Stimulated activated CD4-positive, alpha-beta T cell treated with anti-CD3 and anti-CD28 coated beads, Interleukin-12 subunit alpha, Interleukin-12 subunit beta, amount 100 ng/mL, for 48 hours (primary cell): ENCODE measurements around the gene ICAM3.
"Not testable (repeated sequence)": the region's sequence is repeated elsewhere in the genome, so short reads cannot be mapped to it uniquely, and the experiment has no call there.

Experiments used
- DNase-seq, 3 donors: peaks; one replicate each; pipeline ENCODE4 v3.0.0-alpha.2; 2020; ENCODE audit warnings: low read depth in 2 of 3, low spot score in 1 of 3

The ICAM3 gene

GRCh38 chr19:10352764-10353671, 13.6 kb upstream of the ICAM3 start:
- no peak for DNase-seq

GRCh38 chr19:10346509-10346908, 7.1 kb upstream of the ICAM3 start:
- no peak for DNase-seq

GRCh38 chr19:10344780-10345179, 5.4 kb upstream of the ICAM3 start:
- no peak for DNase-seq

GRCh38 chr19:10343495-10343894, 4.1 kb upstream of the ICAM3 start:
- no peak for DNase-seq

- DNase-seq = no peak
Measured at GRCh38 chr19:10339977-10340376, 553 bp upstream of the ICAM3 start.

- DNase-seq = no peak
Measured at GRCh38 chr19:10338940-10339339, 484 bp downstream of the ICAM3 start.

- not testable (repeated sequence) for DNase-seq
Measured at GRCh38 chr19:10336725-10337124, 2.7 kb downstream of the ICAM3 start.

- no peak for DNase-seq
Measured at GRCh38 chr19:10335352-10335985, 4.0 kb downstream of the ICAM3 start.

- DNase-seq = peak; percentile 51 to 58 (median 56)
Measured at GRCh38 chr19:10334588-10335351, 4.7 kb downstream of the ICAM3 start.

- DNase-seq = no peak
Measured at GRCh38 chr19:10333758-10334587, 5.5 kb downstream of the ICAM3 start.

- peak; percentile 94 to 99 (median 97) for DNase-seq
Measured at GRCh38 chr19:10332965-10333757, 6.3 kb downstream of the ICAM3 start, which contains the start of gene RAVER1. Gene RAVER1 (minus strand): TSS chr19:10333529. CDS start chr19:10333507, 22 bp downstream.

- no peak for DNase-seq
Measured at GRCh38 chr19:10332158-10332964, 7.1 kb downstream of the ICAM3 start.

- DNase-seq = no peak
Measured at GRCh38 chr19:10329555-10329954, 9.9 kb downstream of the ICAM3 start.

GRCh38 chr19:10328558-10329429, 10.6 kb downstream of the ICAM3 start:
- no peak for DNase-seq

GRCh38 chr19:10327793-10328192, 11.6 kb downstream of the ICAM3 start:
- DNase-seq = no peak

- no peak for DNase-seq
Measured at GRCh38 chr19:10325732-10326131, 13.7 kb downstream of the ICAM3 start.

- no peak for DNase-seq
Measured at GRCh38 chr19:10321874-10322835, 17.3 kb downstream of the ICAM3 start.
